IgD-negative memory B cell (primary cell): ENCODE data around the gene CHAT. TPM values are rescaled to one million over a fixed set of nuclear protein-coding genes. Genes with fewer than 3 reads are reported as not detected.
"Not testable (repeated sequence)": the region's sequence is repeated elsewhere in the genome, so short reads cannot be mapped to it uniquely, and the experiment has no call there.

ENCODE experiments used
- H3K27ac Mint-ChIP-seq, 3 donors: one replicate each; pipeline ENCODE4 v1.8.0; 2020 to 2022; ENCODE audit warnings: mild to moderate bottlenecking in 3 of 3, mixed read lengths in 3 of 3, moderate library complexity in 1 of 3
- H3K27me3 Mint-ChIP-seq: one replicate; pipeline ENCODE4 v1.8.0; 2021; ENCODE audit warnings: mixed read lengths
- H3K36me3 Mint-ChIP-seq: one replicate; pipeline ENCODE4 v1.8.0; 2020; ENCODE audit warnings: mild to moderate bottlenecking, mixed read lengths
- H3K4me1 Mint-ChIP-seq, 3 donors: one replicate each; pipeline ENCODE4 v1.8.0; 2020 to 2022; ENCODE audit warnings: mixed read lengths in 3 of 3, mild to moderate bottlenecking in 1 of 3
- H3K4me3 Mint-ChIP-seq, 4 donors: one replicate each; pipeline ENCODE4 v1.8.0; 2020 to 2022; ENCODE audit warnings: mild to moderate bottlenecking in 4 of 4, mixed read lengths in 4 of 4, moderate library complexity in 3 of 4
- H3K9me3 Mint-ChIP-seq, 3 donors: one replicate each; pipeline ENCODE4 v1.8.0; 2020 to 2021; ENCODE audit warnings: mixed read lengths in 3 of 3, mild to moderate bottlenecking in 1 of 3
- polyA plus RNA-seq: library from polyadenylated mRNA; unstranded; fragments of 300-500 nt; fragmentation: Illumina TruSeq; gene quantifications from one replicate; pipeline ENCODE4 v1.2.3, GENCODE V29; 2021

The CHAT gene
- polyA plus RNA-seq, 1 donor from 2014 or later, result not detected

DNA sequence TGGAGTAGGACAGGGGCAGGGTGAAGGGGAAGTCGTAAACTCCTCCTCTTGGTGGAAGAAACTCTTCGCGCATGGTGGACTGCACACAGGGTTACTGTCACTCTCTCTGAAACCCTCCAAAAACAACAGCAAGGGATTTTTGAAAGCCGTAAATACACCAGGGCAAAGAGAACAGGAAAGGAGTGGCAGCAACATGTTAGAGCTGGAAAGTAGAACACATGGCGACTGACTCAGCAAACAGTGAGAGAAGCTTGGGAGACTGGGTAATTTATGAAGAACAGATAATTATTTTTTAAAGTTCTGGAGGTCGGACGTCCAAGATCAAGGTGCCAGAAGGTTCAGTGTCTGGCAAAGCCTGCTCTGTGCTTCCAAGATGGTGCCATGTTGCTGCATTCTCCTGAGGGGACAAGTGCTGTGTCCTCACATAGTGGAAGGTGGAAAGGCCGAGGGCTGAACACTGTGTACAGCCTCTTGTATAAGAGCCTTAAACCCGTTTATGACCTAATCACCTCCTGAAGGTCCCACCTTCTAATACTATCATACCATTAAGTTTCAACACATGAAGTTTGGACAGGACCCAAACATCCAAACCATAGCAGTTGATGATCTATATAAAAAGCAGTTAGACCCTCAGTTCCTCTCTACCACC, 43.1 kb downstream of the CHAT start:
- Mint-ChIP-seq H3K4me3 (no peak overlapping the region), H3K4me1 (no peaks in the 10 kb centered on the region), H3K27ac (no peak overlapping the region), H3K27me3 (peaks cover 9% of the 10 kb centered on the region), H3K36me3 (no peaks in the 10 kb centered on the region), H3K9me3 (peaks cover 4 to 14% (median 14%) of the 10 kb centered on the region in 3 donors)

DNA sequence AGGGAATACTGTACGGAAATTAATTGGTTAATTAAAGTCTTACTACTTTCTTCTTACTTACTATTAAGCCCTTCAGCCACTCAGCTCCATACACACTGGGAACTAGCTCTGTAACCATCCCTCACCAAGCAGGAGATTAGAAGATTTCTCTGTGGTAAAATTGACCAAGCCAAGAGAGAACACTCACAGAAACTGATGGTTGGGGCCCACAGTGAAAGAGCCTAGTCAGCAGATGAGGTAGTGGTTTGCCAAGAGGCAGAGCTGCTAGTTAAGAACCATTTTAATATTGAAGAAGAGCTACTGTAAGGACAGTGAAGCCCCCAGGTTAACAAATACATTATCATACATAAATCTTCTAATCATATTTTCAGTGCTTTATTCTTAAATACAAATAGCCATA, 43.8 kb downstream of the CHAT start:
- Mint-ChIP-seq H3K4me3 (no peak overlapping the region), H3K27me3 (peaks cover 7% of the 10 kb centered on the region), H3K27ac (no peak overlapping the region), H3K4me1 (no peaks in the 10 kb centered on the region), H3K9me3 (peaks cover 4 to 14% (median 14%) of the 10 kb centered on the region in 3 donors), H3K36me3 (no peaks in the 10 kb centered on the region)

GRCh38 chr10:49661140-49661856, 47.5 kb downstream of the CHAT start:
- Mint-ChIP-seq H3K9me3 (peaks cover 4 to 15% (median 14%) of the 10 kb centered on the region in 3 donors), H3K36me3 (no peaks in the 10 kb centered on the region), H3K27me3 (no peaks in the 10 kb centered on the region), H3K4me3 (no peak overlapping the region), H3K27ac (no peak overlapping the region), H3K4me1 (no peaks in the 10 kb centered on the region)

DNA sequence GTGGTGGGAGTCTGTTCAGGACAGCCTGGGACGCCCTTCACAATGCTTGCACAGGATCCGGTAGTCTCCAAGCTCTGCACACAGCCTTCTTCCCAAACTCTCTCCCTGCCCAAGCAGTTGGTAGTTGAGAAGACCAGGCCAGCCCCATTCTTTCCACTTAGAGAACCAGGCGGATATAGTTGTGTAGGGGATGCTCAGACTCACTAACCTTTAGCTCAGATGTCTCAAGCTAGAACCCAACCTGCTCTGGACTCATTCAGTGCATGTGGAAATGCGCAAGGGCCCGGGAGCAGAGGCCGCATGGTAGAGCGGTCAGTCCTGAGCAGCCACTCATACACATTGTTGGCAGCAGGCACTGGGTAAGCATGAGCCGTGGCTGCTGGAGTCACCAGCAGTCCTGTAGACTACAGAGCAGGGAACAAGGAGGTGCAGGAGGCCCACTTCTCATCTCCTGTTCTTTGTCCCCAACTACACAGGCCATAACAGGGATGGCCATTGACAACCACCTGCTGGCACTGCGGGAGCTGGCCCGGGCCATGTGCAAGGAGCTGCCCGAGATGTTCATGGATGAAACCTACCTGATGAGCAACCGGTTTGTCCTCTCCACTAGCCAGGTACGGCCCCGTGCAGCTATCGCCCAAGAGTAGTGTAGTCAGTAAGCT, 48.5 kb downstream of the CHAT start:
- no peaks in the 10 kb centered on the region for H3K36me3 Mint-ChIP-seq
- H3K4me3 Mint-ChIP-seq, result no peak overlapping the region
- H3K27ac Mint-ChIP-seq, result no peak overlapping the region
- H3K9me3 Mint-ChIP-seq, result peaks cover 4 to 15% (median 14%) of the 10 kb centered on the region in 3 donors
- H3K4me1 Mint-ChIP-seq, result no peaks in the 10 kb centered on the region
- H3K27me3 Mint-ChIP-seq, result peaks cover 3% of the 10 kb centered on the region

- no peaks in the 10 kb centered on the region for H3K36me3 Mint-ChIP-seq
- H3K9me3 Mint-ChIP-seq, result peaks cover 4 to 15% (median 9%) of the 10 kb centered on the region in 3 donors
- no peak overlapping the region for H3K27ac Mint-ChIP-seq
- no peak overlapping the region for H3K4me3 Mint-ChIP-seq
- H3K27me3 Mint-ChIP-seq, result peaks cover 6% of the 10 kb centered on the region
- H3K4me1 Mint-ChIP-seq, result no peaks in the 10 kb centered on the region
Observed at GRCh38 chr10:49663596-49663995, 49.8 kb downstream of the CHAT start.

DNA sequence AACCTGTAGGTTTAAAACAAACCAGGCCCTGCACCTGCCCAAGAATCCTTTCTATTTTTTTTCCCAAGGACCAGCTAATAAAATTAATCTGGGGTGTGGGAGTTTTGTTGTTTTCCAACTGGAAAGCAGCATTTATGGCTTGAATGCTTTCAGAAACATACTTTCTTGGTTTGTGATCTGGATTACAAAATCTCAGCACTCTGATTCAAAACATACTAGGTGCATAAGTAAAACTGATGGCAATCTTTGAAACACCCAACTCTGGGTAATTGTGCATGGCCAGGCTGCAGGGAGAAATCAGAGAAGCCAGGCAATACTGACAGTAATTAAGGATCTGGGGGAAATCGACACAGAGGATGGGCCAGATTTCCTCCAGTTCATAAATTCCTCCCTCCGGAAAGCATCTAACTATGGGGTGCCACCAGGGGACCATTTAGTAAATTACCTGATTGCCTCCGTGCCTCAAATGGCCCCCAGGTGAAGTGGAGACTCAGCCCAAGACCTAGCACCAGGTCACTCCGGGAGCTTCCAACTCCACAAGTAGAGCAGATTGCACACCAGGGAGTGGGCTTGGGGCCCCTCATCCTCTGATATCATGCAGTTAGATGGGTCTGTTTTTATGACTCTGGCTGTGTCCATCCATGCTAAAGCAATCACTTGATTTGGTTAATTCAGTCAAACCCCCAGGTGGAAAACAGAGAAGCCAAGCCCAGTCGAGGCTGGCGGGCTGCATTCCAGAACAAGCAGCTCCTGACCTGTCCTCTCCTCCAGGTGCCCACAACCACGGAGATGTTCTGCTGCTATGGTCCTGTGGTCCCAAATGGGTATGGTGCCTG, 50.4 kb downstream of the CHAT start:
- Mint-ChIP-seq H3K4me1 (no peaks in the 10 kb centered on the region), H3K4me3 (no peak overlapping the region), H3K9me3 (peaks cover 3 to 9% (median 3%) of the 10 kb centered on the region in 3 donors), H3K36me3 (no peaks in the 10 kb centered on the region), H3K27ac (no peak overlapping the region), H3K27me3 (peaks cover 10% of the 10 kb centered on the region)

DNA sequence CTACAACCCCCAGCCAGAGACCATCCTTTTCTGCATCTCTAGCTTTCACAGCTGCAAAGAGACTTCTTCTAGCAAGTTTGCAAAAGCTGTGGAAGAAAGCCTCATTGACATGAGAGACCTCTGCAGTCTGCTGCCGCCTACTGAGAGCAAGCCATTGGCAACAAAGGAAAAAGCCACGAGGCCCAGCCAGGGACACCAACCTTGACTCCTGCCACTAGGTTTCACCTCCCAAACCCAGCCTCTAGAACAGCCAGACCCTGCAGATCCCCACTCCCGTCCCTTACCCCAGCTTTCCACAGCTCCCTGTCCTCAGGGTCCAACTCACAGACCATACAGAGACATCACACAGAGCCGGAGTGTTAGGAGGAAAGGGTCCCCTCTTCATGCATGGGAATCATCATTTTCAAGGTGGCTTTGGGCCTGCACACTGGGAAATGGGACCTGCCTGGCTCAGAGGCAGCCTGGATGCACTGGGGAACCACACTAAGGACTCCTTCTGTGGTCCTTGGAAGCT, 51.1 kb downstream of the CHAT start:
- H3K4me3 Mint-ChIP-seq, result no peak overlapping the region
- peaks cover 0 to 6% (median under 1%) of the 10 kb centered on the region in 3 donors for H3K9me3 Mint-ChIP-seq
- H3K4me1 Mint-ChIP-seq, result no peaks in the 10 kb centered on the region
- H3K27ac Mint-ChIP-seq, result no peak overlapping the region
- peaks cover 12% of the 10 kb centered on the region for H3K27me3 Mint-ChIP-seq
- no peaks in the 10 kb centered on the region for H3K36me3 Mint-ChIP-seq

GRCh38 chr10:49666054-49666615, 52.3 kb downstream of the CHAT start:
- H3K9me3 Mint-ChIP-seq, result peaks cover 0 to 10% (median 4%) of the 10 kb centered on the region in 3 donors
- H3K36me3 Mint-ChIP-seq, result no peaks in the 10 kb centered on the region
- H3K27me3 Mint-ChIP-seq, result peaks cover 18% of the 10 kb centered on the region
- no peaks in the 10 kb centered on the region for H3K4me1 Mint-ChIP-seq
- no peak overlapping the region for H3K27ac Mint-ChIP-seq
- H3K4me3 Mint-ChIP-seq, result no peak overlapping the region

DNA sequence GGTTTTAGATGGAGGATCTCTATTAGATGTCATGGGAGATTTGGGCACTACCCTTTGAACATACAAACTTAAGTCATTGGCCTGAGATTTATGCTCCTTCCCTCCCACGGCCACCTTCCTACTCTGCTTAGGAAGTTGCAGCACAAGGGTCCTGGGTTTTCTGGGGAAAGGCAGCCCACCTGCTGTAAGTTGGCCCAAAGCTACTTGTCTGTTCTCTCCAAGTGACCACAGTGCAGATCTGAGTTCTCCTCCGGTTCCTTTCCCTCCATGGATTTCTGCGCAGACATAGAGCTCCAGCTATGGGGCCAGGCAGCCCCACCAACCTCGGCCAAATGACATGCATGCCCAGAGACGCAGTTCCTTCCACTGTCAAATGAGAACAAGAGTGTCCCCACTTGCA, 52.8 kb downstream of the CHAT start:
- no peak overlapping the region for H3K27ac Mint-ChIP-seq
- peak overlapping the region in 1 of 4 donors; percentile 48 for H3K4me3 Mint-ChIP-seq
- no peaks in the 10 kb centered on the region for H3K4me1 Mint-ChIP-seq
- H3K27me3 Mint-ChIP-seq, result peaks cover 20% of the 10 kb centered on the region
- H3K9me3 Mint-ChIP-seq, result peaks cover 0 to 9% (median 8%) of the 10 kb centered on the region in 3 donors
- H3K36me3 Mint-ChIP-seq, result no peaks in the 10 kb centered on the region

DNA sequence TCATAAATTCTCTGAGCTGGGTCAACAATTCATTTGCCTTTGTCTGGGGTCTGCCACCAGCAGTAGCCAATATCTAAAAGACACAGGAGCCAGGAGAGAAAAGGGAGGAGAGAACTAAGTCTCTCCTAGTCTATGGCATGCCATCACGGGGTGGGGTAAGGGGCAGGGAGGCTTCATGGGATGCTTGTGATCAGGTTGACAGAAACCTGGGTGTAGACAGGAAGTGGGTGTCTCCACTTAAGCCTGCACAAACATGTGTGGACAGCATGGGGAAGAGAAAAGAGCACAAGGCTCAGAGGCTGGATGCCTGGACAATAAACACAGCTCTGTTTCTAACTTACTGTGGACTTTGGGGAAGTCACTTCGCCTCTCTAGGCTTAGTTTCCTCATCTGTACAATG, 54.2 kb downstream of the CHAT start:
- Mint-ChIP-seq H3K9me3 (peaks cover 0 to 12% (median 8%) of the 10 kb centered on the region in 3 donors), H3K36me3 (no peaks in the 10 kb centered on the region), H3K27me3 (peaks cover 22% of the 10 kb centered on the region), H3K4me1 (no peaks in the 10 kb centered on the region), H3K4me3 (no peak overlapping the region), H3K27ac (no peak overlapping the region)

- no peak overlapping the region for H3K27ac Mint-ChIP-seq
- H3K27me3 Mint-ChIP-seq, result peaks cover 23% of the 10 kb centered on the region
- no peak overlapping the region for H3K4me3 Mint-ChIP-seq
- H3K9me3 Mint-ChIP-seq, result peaks cover 0 to 12% (median 7%) of the 10 kb centered on the region in 3 donors
- no peaks in the 10 kb centered on the region for H3K4me1 Mint-ChIP-seq
- H3K36me3 Mint-ChIP-seq, result no peaks in the 10 kb centered on the region
Observed at GRCh38 chr10:49668684-49669083, 54.8 kb downstream of the CHAT start.

DNA sequence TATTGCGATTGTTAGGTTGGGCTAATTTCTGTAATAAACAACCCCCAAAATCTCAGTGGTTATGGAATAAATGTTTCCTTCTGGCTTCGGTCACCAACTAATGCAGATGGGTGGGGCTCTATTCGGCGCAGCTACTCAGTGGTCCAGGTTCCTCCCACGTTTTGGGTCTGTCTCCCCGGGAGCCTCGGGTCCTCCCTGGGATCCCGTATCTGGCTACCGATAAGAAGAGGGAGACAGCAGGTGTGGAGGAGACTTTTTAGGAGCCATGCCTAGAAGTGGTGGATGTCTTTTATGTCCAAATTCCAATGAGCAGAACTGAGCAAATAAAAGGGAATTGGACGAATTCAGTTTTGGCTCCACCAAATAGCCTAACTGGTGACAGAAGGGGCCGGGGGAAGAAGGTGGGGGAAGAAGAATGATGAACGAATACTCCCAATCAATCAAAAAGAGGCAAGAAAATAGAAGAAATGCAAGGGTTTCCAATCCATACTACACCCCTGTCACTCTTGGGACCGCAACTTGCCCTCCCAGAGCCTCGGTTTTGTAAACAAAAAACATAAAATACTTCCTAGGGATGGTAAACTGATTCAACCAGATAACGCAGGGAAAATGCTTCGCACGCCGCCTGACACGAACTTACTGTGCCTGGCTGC, 65.1 kb downstream of the CHAT start:
- no peaks in the 10 kb centered on the region for H3K4me1 Mint-ChIP-seq
- no peaks in the 10 kb centered on the region for H3K36me3 Mint-ChIP-seq
- H3K9me3 Mint-ChIP-seq, result peaks cover 7 to 25% (median 8%) of the 10 kb centered on the region in 3 donors
- no peak overlapping the region for H3K4me3 Mint-ChIP-seq
- H3K27ac Mint-ChIP-seq, result no peak overlapping the region
- H3K27me3 Mint-ChIP-seq, result peaks cover 23% of the 10 kb centered on the region

- H3K9me3 Mint-ChIP-seq, result peaks cover 7 to 25% (median 10%) of the 10 kb centered on the region in 3 donors
- peak within 1 kb of the TSS in 1 of 4 donors; percentile 19 for H3K4me3 Mint-ChIP-seq
- H3K27ac Mint-ChIP-seq, result no peak within 1 kb of the TSS
- H3K4me1 Mint-ChIP-seq, result no peaks in the 10 kb centered on the region
- peaks cover 23% of the 10 kb centered on the region for H3K27me3 Mint-ChIP-seq
- no peaks in the 10 kb centered on the region for H3K36me3 Mint-ChIP-seq
Observed at GRCh38 chr10:49679480-49679893, 65.7 kb downstream of the CHAT start, which contains the start of gene C10orf53. TSS of gene C10orf53 (plus strand) at chr10:49679651. CDS start at chr10:49679698, 47 bp downstream.

DNA sequence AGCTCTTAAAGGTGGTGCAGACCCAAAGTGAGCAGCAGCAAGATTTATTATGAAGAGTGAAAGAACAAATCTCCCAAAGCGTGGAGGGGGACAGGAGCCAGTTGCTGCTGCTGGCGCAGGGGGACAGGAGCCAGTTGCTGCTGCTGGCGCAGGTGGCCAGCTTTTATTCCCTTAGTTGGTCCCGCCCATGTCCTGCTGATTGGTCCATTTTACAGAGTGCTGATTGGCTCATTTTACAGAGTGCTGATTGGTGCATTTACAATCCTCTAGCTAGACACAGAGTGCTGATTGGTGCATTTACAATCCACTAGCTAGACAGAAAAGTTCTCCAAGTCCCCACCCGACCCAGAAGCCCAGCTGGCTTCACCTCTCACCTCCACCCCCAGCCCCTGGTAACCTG, 68.6 kb downstream of the CHAT start:
- not testable (repeated sequence) for H3K4me3 Mint-ChIP-seq, H3K4me1 Mint-ChIP-seq, H3K36me3 Mint-ChIP-seq, H3K27ac Mint-ChIP-seq
- Mint-ChIP-seq H3K27me3 (peaks cover 28% of the 10 kb centered on the region), H3K9me3 (peaks cover 14 to 31% (median 22%) of the 10 kb centered on the region in 3 donors)
